ENCODE results near the gene MSL3.

DNA sequence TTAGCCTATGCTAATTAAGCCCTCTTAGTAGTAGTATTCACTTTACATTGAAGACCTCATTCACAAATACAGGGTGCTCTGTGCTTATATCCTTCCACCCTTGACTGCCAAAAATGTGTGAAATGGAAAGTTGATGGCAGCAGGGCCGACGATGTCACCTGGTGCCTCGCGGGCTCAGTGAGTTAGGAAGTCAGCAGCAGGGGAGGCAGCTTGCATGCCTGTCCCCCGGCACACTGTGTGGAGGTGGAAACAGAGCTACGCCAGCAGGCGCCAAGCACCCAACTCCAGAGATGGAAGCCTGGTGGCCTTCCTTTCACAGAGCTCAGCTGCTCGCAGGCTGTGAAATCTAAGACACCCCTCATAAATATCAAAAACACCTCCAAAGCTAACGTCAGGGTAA is 8.4 kb downstream of the MSL3 start:
- TF ChIP-seq, protein P1, sequence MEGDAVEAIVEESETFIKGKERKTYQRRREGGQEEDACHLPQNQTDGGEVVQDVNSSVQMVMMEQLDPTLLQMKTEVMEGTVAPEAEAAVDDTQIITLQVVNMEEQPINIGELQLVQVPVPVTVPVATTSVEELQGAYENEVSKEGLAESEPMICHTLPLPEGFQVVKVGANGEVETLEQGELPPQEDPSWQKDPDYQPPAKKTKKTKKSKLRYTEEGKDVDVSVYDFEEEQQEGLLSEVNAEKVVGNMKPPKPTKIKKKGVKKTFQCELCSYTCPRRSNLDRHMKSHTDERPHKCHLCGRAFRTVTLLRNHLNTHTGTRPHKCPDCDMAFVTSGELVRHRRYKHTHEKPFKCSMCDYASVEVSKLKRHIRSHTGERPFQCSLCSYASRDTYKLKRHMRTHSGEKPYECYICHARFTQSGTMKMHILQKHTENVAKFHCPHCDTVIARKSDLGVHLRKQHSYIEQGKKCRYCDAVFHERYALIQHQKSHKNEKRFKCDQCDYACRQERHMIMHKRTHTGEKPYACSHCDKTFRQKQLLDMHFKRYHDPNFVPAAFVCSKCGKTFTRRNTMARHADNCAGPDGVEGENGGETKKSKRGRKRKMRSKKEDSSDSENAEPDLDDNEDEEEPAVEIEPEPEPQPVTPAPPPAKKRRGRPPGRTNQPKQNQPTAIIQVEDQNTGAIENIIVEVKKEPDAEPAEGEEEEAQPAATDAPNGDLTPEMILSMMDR (IDR thresholded peaks at IDR 0.05) = no peak
- TF ChIP-seq ZFX (IDR thresholded peaks at IDR 0.05; ENCODE audit: borderline replicate concordance) = no peak

All from 22Rv1 (cell line).